ENCODE results near the gene ZNF236.

GRCh38 chr18:77014538-77014937 is 192.2 kb downstream of the ZNF236 start:
- TF ChIP-seq CTCF (IDR thresholded peaks at IDR 0.05), result no peak
- TF ChIP-seq POLR2A (IDR thresholded peaks at IDR 0.05), result no peak
